NCI-H1436 (cell line): ENCODE measurements around the gene SOAT2.
A peak's percentile ranks its signal among the peaks of the same experiment; 100 is the strongest.

ENCODE experiments used
- DNase-seq: peaks from one replicate; lab custom pipeline; 2025; lab: John Stamatoyannopoulos, UW

Gene SOAT2

GRCh38 chr12:53102883-53103807 lies at the start of gene SOAT2:
SOAT2 (plus strand) TSS chr12:53103486; CDS start chr12:53103578, 92 bp downstream.
- DNase-seq, result no peak

GRCh38 chr12:53054112-53054878 lies 49.0 kb upstream of the SOAT2 start:
- DNase-seq, result peak; percentile 95

GRCh38 chr12:53055471-53056266 lies 47.6 kb upstream of the SOAT2 start:
- DNase-seq, result no peak

GRCh38 chr12:53056296-53056695 lies 47.0 kb upstream of the SOAT2 start:
- no peak for DNase-seq

- no peak for DNase-seq
Observed at GRCh38 chr12:53056901-53057300, 46.4 kb upstream of the SOAT2 start.

- DNase-seq, result no peak
Observed at GRCh38 chr12:53057816-53058500, 45.3 kb upstream of the SOAT2 start.

- no peak for DNase-seq
Observed at GRCh38 chr12:53058674-53059433, 44.4 kb upstream of the SOAT2 start.

GRCh38 chr12:53059434-53060063 lies 43.7 kb upstream of the SOAT2 start:
- no peak for DNase-seq

GRCh38 chr12:53060064-53060720 lies 43.1 kb upstream of the SOAT2 start:
- no peak for DNase-seq

- no peak for DNase-seq
Observed at GRCh38 chr12:53060721-53061276, 42.5 kb upstream of the SOAT2 start.

- peak; percentile 49 for DNase-seq
Observed at GRCh38 chr12:53061404-53062010, 41.8 kb upstream of the SOAT2 start.

GRCh38 chr12:53062011-53062961 lies 41.0 kb upstream of the SOAT2 start:
- no peak for DNase-seq

GRCh38 chr12:53062977-53063707 lies 40.1 kb upstream of the SOAT2 start:
- no peak for DNase-seq

- no peak for DNase-seq
Observed at GRCh38 chr12:53063708-53064612, 39.3 kb upstream of the SOAT2 start.

- no peak for DNase-seq
Observed at GRCh38 chr12:53064613-53065436, 38.5 kb upstream of the SOAT2 start.
